HepG2 (cell line): ENCODE measurements around the gene MICALL2. TPM values are rescaled to one million over a fixed set of nuclear protein-coding genes. Genes with fewer than 3 reads are reported as not detected.
A peak's percentile ranks its signal among the peaks of the same experiment; 100 is the strongest.

Source experiments
- FLYWCH1 ChIP-seq: sonication (generic); formaldehyde crosslinking; IDR thresholded peaks from 2 replicates; pipeline ENCODE4 v1.8.1; 2023; ENCODE audit warnings: mild to moderate bottlenecking, missing genetic modification reagents
- HNF1B ChIP-seq: sonication (generic); formaldehyde crosslinking; IDR thresholded peaks from 2 replicates; pipeline ENCODE4 v1.5.1; 2020; ENCODE audit warnings: mild to moderate bottlenecking, moderate library complexity, missing genetic modification reagents
- HNRNPK ChIP-seq: fragments of 200-400 bp; formaldehyde crosslinking; IDR thresholded peaks from 2 replicates; pipeline ENCODE4 v1.6.1; 2018; ENCODE audit warnings: low read length, low read depth, moderate library complexity, mild to moderate bottlenecking; ENCODE audit not compliant: poor library complexity, severe bottlenecking
- KDM5A ChIP-seq: fragments of 200-600 bp; sonication (generic); IDR thresholded peaks from 2 replicates; pipeline ENCODE4 v1.7.0; 2018; ENCODE audit warnings: antibody characterized with exemption, mild to moderate bottlenecking, low read length, borderline replicate concordance
- LRRFIP1 ChIP-seq: sonication (generic); formaldehyde crosslinking; conservative IDR thresholded peaks from 2 replicates; pipeline ENCODE4 v1.4.0; 2020; ENCODE audit warnings: missing genetic modification reagents
- MYC ChIP-seq: sonication (generic); formaldehyde crosslinking; IDR thresholded peaks from 2 replicates; pipeline ENCODE4 v1.9.0; 2021; ENCODE audit warnings: missing genetic modification reagents, borderline replicate concordance
- RXRA ChIP-seq: sonication (generic); formaldehyde crosslinking; IDR thresholded peaks from 2 replicates; pipeline ENCODE4 v1.5.1; 2020; ENCODE audit warnings: missing genetic modification reagents
- SIN3B ChIP-seq: fragments of 150-350 bp; IDR thresholded peaks from 2 replicates; pipeline ENCODE4 v1.6.1; 2014; ENCODE audit warnings: low read length
- TERF1 ChIP-seq: sonication (generic); formaldehyde crosslinking; IDR thresholded peaks from 2 replicates; pipeline ENCODE4 v1.8.0; 2022; ENCODE audit warnings: mild to moderate bottlenecking, missing genetic modification reagents, moderate library complexity
- ZNF101 ChIP-seq: sonication (generic); formaldehyde crosslinking; IDR thresholded peaks from 2 replicates; pipeline ENCODE4 v1.4.0; 2020; ENCODE audit warnings: mild to moderate bottlenecking, low read depth, missing genetic modification reagents, borderline replicate concordance
- ZNF142 ChIP-seq: sonication (generic); formaldehyde crosslinking; IDR thresholded peaks from 2 replicates; pipeline ENCODE4 v1.4.0; 2020; ENCODE audit warnings: missing genetic modification reagents
- ZNF143 ChIP-seq: sonication (generic); formaldehyde crosslinking; IDR thresholded peaks from 2 replicates; pipeline ENCODE4 v1.4.0; 2020; ENCODE audit warnings: missing genetic modification reagents
- ZNF274 ChIP-seq: sonication (generic); formaldehyde crosslinking; IDR thresholded peaks from 2 replicates; pipeline ENCODE4 v1.5.1; 2020; ENCODE audit warnings: mild to moderate bottlenecking, missing genetic modification reagents
- ZNF543 ChIP-seq: sonication (generic); formaldehyde crosslinking; IDR thresholded peaks from 2 replicates; pipeline ENCODE4 v1.4.0; 2020; ENCODE audit warnings: mild to moderate bottlenecking, missing genetic modification reagents
- ZSCAN29 ChIP-seq: sonication (generic); formaldehyde crosslinking; conservative IDR thresholded peaks from 2 replicates; pipeline ENCODE4 v1.4.0; 2020; ENCODE audit warnings: mild to moderate bottlenecking, missing genetic modification reagents
- polyA plus RNA-seq, 8 experiments: library from polyadenylated mRNA; depleted of rRNA in 3 of 8; stranded (reverse) in 7 of 8; unstranded in 1 of 8; fragments of >200 nt; fragmentation: Illumina TruSeq in 4 of 8; extraction: Trizol in 4 of 8; gene quantifications; 2 replicates each; pipeline versions ENCODE4 v1.2.1 to v1.2.3, GENCODE V29; 2011 to 2016; ENCODE audit warnings: low read depth in 4 of 8, missing spikeins in 1 of 8, mixed read lengths in 1 of 8; ENCODE audit not compliant: insufficient read depth in 1 of 8
- total RNA-seq, 5 experiments: library from RNA; depleted of rRNA; stranded (reverse); fragments of >200 nt; fragmentation: Illumina TruSeq; extraction: Trizol; gene quantifications; 2 replicates each; pipeline ENCODE4 v1.2.3, GENCODE V29; 2016; ENCODE audit warnings: low read depth in 1 of 5

MICALL2 gene
- total and polyA plus RNA-seq, 2 of the 13 experiments (the other 11 are each of a cell fraction or from before 2014, with no cell fraction given) = 5.8 to 12.4 TPM

- TF ChIP-seq RXRA (CRISPR knock-in tag) (peak; percentile 57; the same call in 1 of the 2 replicates), FLYWCH1 (CRISPR knock-in tag) (0 out of 2 replicates have a peak, but pooled peaks have one; percentile 52), HNRNPK (peak; percentile 55), ZNF143 (CRISPR knock-in tag) (0 out of 2 replicates have a peak, but pooled peaks have one; percentile 27), ZNF543 (0 out of 2 replicates have a peak, but pooled peaks have one; percentile 56), SIN3B (peak; percentile 81; the same call in 1 of the 2 replicates), ZSCAN29 (CRISPR knock-in tag) (no peak), ZNF274 (CRISPR knock-in tag) (peak; percentile 50; the same call in 1 of the 2 replicates), KDM5A (peak; percentile 93), ZNF101 (CRISPR knock-in tag) (0 out of 2 replicates have a peak, but pooled peaks have one; percentile 49), ZNF142 (peak; percentile 25; the same call in 1 of the 2 replicates), LRRFIP1 (CRISPR knock-in tag) (no peak), MYC (peak; percentile 93; the same call in 1 of the 2 replicates), HNF1B (0 out of 2 replicates have a peak, but pooled peaks have one; percentile 29), TERF1 (CRISPR knock-in tag) (no peak)
Observed at GRCh38 chr7:1503816-1504775, 44.8 kb upstream of the MICALL2 start, which contains the start of gene INTS1 (continued).
